Colonic mucosa (tissue), 4 donors: ENCODE measurements around the gene USF1. TPM values are rescaled to one million over a fixed set of nuclear protein-coding genes. Genes with fewer than 3 reads are reported as not detected.

Experiments
- DNase-seq: peaks from one replicate; pipeline ENCODE4 v3.0.0-alpha.2; 2020
- H3K27ac ChIP-seq: fragments of 200-600 bp; one replicate; pipeline ENCODE4 v1.8.0; 2021
- H3K27me3 ChIP-seq: fragments of 200-600 bp; one replicate; pipeline ENCODE4 v1.8.0; 2021
- H3K36me3 ChIP-seq: fragments of 200-600 bp; one replicate; pipeline ENCODE4 v1.8.0; 2021
- H3K4me1 ChIP-seq: fragments of 200-600 bp; one replicate; pipeline ENCODE4 v1.8.0; 2021; ENCODE audit warnings: mild to moderate bottlenecking
- H3K4me3 ChIP-seq: fragments of 200-600 bp; one replicate; pipeline ENCODE4 v1.8.0; 2021
- H3K9ac ChIP-seq, 2 donors: one replicate each; pipeline ENCODE4 v1.7.0; 2013; ENCODE audit warnings: control low read depth in 2 of 2, low read depth in 2 of 2, low read length in 2 of 2
- H3K9me3 ChIP-seq: fragments of 200-600 bp; one replicate; pipeline ENCODE4 v1.8.0; 2021
- CTCF ChIP-seq: fragments of 200-600 bp; IDR thresholded peaks from one replicate; pipeline ENCODE4 v1.8.0; 2022; ENCODE audit warnings: antibody characterized with exemption, mild to moderate bottlenecking
- intact Hi-C: fragments of 100-400 bp; cut with DNase I; formaldehyde crosslinking; loops from one replicate; pipeline ENCODE4 v1.14.1; 2022
- total RNA-seq, 2 donors: library from RNA; stranded (reverse); fragmentation: NEBNext Ultra II Directional in 1 of 2; extraction: Animal tissue kit (Norgen Biotek cat#: 25700) in 1 of 2; gene quantifications; one replicate each; pipeline ENCODE4 v1.2.1, GENCODE V29; 2021
- donor health status: healthy.
- donor health status: DM: no; HTN: no; CAD: no.
- donor health status: DM: no; HTN: no; CAD: no.

Gene USF1
- total RNA-seq, 2 donors from 2014 or later: 63.6 TPM

- no peaks in the 10 kb centered on the region for H3K9me3 ChIP-seq
- H3K27me3 ChIP-seq: no peaks in the 10 kb centered on the region
- H3K27ac ChIP-seq: no peak overlapping the region
- no peaks in the 10 kb centered on the region for H3K4me1 ChIP-seq
- no peak for TF ChIP-seq CTCF
- no peaks in the 10 kb centered on the region for H3K36me3 ChIP-seq
- no peak overlapping the region for H3K4me3 ChIP-seq
- DNase-seq: no peak
- no peak overlapping the region for H3K9ac ChIP-seq
- intact Hi-C loops: no loop called here
These were observed 31.6 kb upstream of the USF1 start for GRCh38 chr1:161077426-161077825.

GRCh38 chr1:161076410-161076809, 30.6 kb upstream of the USF1 start:
- TF ChIP-seq CTCF: no peak
- Histone ChIP-seq H3K36me3 (no peaks in the 10 kb centered on the region), H3K27ac (no peak overlapping the region), H3K4me1 (no peaks in the 10 kb centered on the region), H3K9me3 (no peaks in the 10 kb centered on the region), H3K27me3 (no peaks in the 10 kb centered on the region), H3K4me3 (no peak overlapping the region), H3K9ac (no peak overlapping the region)
- no peak for DNase-seq
- intact Hi-C loops: no loop called here

- Histone ChIP-seq H3K4me3 (no peak overlapping the region), H3K27ac (no peak overlapping the region), H3K9ac (no peak overlapping the region), H3K36me3 (no peaks in the 10 kb centered on the region), H3K27me3 (no peaks in the 10 kb centered on the region), H3K4me1 (no peaks in the 10 kb centered on the region), H3K9me3 (no peaks in the 10 kb centered on the region)
- intact Hi-C loops: no loop called here
- no peak for TF ChIP-seq CTCF
- DNase-seq: no peak
These were observed 29.0 kb upstream of the USF1 start for GRCh38 chr1:161074676-161075368.

GRCh38 chr1:161073474-161074121, 27.8 kb upstream of the USF1 start:
- no peaks in the 10 kb centered on the region for H3K9me3 ChIP-seq
- TF ChIP-seq CTCF: no peak
- no peaks in the 10 kb centered on the region for H3K36me3 ChIP-seq
- intact Hi-C loops: no loop called here
- no peak overlapping the region for H3K4me3 ChIP-seq
- no peak overlapping the region for H3K27ac ChIP-seq
- peak; percentile 49 for DNase-seq
- no peaks in the 10 kb centered on the region for H3K27me3 ChIP-seq
- H3K4me1 ChIP-seq: no peaks in the 10 kb centered on the region
- H3K9ac ChIP-seq: no peak overlapping the region

GRCh38 chr1:161072751-161073449, 27.1 kb upstream of the USF1 start:
- no peak overlapping the region for H3K4me3 ChIP-seq
- no peaks in the 10 kb centered on the region for H3K9me3 ChIP-seq
- TF ChIP-seq CTCF: no peak
- no peak overlapping the region for H3K27ac ChIP-seq
- H3K27me3 ChIP-seq: no peaks in the 10 kb centered on the region
- DNase-seq: no peak
- intact Hi-C loops: no loop called here
- no peak overlapping the region for H3K9ac ChIP-seq
- no peaks in the 10 kb centered on the region for H3K4me1 ChIP-seq
- no peaks in the 10 kb centered on the region for H3K36me3 ChIP-seq
